Measurements from ENCODE around the gene LSM8.
"Not testable (repeated sequence)": the region's sequence is repeated elsewhere in the genome, so short reads cannot be mapped to it uniquely, and the experiment has no call there.

The LSM8 gene

DNA sequence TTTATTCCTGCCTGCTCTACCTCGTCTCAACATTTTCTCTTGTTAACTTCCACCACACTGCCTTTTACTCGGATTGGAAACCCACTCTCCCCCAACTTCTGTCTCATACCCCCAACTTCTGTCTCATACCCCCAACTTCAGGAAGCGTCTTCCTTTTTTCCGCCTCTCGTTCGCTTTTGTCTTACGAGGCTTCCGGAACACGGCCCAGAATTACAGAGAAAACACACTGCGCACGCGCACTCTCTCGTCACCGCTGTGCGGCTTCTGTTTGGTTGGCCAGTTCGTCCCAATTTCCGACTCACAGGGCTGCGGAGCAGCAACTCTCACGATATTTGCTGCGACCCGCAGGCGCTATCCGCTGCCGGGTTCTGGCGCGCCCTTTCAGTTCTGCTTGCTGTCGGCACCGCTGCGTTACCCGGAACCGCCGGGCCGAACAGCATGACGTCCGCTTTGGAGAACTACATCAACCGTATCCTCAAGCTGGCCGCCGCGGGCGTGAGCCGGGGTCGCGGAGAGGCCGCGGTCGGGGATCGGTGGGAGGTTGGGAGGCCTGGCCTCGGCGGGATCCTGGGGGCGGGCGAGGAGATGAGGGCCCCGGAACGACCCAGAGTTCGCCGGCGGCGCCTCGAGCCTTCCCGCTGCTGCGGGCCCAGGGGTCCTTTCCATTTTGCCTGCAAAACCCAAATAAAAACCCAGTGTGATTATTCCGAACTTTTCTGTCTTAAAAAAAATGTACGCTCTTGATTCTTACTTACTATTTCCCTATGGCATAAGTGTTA is at the start of gene LSM8:
LSM8 (plus strand) TSS at position 379 of the 779 bp plus-strand sequence; CDS start at position 439, 60 bp downstream.
- peak; percentile 99 for DNase-seq (ENCODE audit: low read depth, low spot score)

DNA sequence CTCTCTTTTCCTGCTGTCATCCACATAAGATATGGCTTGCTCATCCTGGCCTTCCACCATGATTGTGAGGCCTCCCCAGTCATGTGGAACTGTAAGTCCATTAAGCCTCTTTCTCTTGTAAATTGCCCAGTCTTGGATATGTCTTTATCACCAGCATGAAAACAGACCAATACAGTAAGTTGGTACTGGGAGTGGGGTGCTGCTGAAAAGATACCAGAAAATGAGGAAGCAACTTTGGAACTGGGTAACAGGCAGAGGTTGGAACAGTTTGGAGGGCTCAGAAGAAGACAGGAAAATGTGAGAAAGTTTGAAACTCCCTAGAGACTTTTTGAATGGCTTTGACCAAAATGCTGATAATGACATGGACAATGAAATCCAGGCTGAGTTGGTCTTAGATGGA is 49.5 kb upstream of the LSM8 start:
- not testable (repeated sequence) for DNase-seq (ENCODE audit: low read depth, low spot score)

DNA sequence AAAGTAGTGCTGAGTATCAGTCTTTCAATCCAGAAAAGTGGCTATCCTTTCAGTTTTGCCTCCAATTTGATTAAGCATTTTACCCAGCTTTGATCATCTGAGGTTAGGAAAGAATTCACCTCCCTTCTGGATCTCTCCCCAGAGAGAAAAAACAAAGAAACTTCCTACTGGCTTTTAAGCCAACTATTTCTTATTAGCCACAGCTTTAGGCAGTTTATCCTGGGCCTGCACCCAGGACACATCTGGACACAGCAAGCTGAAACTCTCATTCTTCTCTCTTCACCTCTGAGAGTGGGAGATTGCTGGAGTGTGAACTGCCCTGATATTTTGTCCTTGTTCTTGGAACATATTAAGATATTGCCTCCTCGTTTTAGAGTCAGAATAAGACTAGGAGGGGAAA is 43.5 kb upstream of the LSM8 start:
- peak; percentile 18 for DNase-seq (ENCODE audit: low read depth, low spot score)

DNA sequence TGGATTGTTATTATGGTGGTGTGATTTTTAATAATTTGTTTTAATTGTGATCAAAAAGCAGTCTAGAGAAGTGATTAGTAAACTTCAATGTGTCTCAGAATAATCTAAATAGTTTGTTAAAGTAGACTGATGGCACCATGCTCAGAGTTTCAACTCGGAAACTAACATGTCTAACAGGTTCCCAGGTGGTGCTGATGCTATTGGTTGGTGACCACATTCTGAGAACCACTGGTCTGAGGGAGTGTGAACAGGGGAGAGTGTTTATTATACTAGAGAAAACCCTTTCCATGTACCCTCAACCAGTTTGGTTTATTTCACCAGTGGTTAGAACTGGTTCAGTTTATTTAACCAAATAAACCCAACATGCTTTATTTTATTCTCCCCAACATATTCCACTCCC is 42.0 kb upstream of the LSM8 start:
- DNase-seq (ENCODE audit: low read depth, low spot score), result no peak

DNA sequence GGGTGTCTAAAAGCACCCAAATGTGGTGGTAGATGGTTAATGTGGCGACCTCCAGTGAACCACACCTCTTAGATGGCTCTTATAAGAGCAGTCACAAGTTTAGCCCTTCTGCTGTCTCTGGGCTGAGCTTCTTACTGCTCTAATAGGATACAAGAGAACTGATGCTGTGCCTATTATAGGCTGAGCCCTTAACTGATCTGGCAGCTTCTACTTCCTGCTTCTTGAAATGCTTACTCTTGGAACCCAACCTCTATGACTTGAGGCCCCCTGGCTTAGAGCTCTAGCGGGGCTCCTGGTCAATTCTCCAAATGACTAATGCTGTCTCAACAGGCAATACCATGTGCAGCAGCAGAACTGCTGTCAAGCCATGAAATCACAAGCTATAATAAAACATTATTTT is 35.0 kb upstream of the LSM8 start:
- DNase-seq (ENCODE audit: low read depth, low spot score), result no peak

DNA sequence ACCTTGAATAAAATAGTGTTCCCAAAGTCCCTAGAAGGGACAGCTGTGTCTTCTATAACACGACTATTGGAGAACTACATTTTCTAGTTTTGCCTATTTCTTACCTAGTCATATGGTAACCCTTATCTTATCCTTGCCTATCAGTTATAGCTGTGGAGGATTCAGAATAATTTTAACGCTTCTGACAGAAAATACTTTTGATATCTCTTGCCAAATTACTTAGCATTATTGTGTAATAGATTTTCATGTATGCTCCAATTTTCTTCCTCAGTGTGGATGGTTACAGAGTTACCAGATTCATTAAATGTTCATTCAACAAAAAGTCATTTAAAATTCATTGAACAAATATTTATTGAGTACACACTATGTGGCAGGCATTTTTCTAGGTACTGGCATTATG is 34.6 kb upstream of the LSM8 start:
- no peak for DNase-seq (ENCODE audit: low read depth, low spot score)

DNA sequence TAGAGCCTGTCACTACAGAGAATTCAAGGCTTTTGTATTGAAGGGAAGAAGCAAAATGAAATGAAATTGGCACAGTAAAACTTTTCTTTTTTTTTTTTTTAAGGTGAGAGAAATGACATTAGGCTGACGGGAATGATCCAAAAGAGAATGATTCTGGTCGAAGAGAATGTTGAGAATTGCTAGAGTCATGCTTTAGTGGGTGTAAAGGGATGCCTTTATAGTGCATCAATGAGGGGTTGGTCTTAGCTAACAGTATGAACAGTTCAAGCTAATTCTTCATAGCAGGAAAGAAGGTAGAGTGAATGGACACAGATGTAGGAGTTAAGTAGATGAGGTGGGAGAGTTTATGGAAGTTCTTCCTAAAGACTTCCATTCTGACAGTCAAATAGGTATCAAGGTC is 32.3 kb upstream of the LSM8 start:
- no peak for DNase-seq (ENCODE audit: low read depth, low spot score)

DNA sequence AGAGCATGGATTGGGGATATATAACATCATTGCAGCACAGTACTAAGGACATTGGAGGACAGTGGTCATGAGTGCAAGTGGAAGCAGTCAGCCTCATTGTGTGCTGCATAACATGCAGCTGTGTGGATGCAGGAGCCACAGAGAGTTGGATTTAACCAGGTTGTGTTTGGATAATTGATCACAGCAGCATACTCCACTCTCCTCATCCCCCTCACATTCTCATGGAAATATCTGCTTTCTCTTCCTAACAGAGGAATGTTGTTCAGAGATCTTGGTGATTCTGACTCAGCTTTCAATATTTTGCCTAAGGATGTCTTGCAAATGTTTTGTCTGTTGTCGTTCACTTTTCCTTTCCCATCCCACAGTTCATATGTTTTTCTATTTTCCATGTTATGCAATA is 31.8 kb upstream of the LSM8 start:
- no peak for DNase-seq (ENCODE audit: low read depth, low spot score)

DNA sequence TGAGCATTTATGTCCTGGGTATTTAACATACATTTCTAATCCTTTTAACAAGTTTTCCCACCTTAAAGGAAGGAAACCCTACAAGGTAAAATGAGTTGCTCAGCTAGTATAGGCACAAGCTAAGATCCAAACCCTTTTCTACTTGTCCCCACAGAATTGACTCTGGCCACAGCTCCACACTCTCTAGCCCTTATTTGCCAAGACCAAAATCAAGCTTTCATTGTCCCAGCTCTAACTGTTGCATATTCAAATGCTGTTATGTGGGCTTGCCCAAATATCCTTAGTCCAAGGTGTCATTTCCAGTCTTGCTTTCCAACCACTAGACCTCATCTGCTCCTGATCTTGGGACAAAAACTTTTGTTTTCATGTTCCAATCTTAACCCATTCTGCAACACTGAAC is 31.3 kb upstream of the LSM8 start:
- DNase-seq (ENCODE audit: low read depth, low spot score), result no peak

DNA sequence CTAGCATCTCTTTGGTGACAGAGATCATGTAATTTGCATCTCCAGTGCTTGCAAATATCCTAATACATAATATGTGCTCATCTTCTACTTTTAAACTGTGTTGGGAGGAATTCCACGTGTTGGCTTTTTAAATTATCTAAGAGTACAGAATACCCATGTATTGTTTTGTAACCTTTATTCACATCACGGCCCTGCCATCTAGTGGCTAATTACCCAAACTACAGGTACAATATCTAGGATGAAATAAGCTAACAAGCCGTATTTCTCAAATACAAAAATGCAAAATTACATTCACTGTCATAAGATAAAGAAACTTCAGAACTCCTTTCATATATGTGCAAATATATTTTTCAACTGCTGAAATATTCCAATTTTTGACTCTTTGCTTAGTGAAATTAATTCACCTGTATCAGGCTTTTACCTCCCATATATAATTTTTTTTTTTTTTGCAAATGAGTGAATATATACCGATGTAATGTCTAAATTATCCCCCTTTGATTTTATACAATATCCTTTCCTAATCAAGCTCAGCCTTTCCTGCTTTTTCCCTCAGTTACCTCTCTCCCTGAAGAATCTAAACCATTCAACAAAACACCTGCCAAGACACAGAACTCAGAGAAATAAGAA is 30.3 kb upstream of the LSM8 start:
- DNase-seq (ENCODE audit: low read depth, low spot score), result peak; percentile 38

DNA sequence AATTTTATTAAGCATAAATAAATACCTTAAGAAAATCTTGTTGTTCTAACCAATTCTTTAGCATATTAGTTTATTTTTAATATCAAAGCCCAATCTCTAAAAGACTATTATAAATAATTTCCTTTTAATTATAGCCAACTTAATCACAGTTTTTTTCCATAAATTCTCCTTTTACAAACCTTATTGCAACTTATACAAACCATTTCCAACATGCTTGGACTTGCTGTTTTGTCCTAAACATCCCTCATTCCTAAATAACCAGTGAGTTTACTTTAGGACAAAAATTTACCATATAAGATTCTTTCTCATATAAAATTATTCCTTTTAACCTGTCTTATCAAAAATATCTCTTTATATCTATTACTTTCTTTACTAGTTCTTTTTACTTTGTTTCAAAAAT is 25.2 kb upstream of the LSM8 start:
- DNase-seq (ENCODE audit: low read depth, low spot score), result peak; percentile 5

DNA sequence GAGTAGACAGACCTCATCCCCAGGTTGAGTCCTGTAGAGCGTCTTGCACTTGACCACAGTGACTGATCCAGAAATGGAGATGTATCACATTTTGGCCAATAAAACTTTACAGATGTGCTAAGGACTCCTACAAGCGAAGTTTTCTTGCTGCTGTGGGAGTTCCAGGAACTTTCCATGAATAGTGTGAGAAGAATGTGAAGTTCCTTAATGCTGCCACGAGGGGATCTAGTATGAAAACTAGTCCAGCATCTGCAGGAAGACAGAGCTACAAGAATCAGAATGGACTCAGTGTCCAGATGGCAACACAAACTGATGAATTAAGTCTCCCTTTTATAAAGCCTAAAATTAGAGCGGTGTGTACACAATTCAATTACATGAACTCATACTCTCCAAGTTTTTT is 14.8 kb upstream of the LSM8 start:
- DNase-seq (ENCODE audit: low read depth, low spot score), result no peak

DNA sequence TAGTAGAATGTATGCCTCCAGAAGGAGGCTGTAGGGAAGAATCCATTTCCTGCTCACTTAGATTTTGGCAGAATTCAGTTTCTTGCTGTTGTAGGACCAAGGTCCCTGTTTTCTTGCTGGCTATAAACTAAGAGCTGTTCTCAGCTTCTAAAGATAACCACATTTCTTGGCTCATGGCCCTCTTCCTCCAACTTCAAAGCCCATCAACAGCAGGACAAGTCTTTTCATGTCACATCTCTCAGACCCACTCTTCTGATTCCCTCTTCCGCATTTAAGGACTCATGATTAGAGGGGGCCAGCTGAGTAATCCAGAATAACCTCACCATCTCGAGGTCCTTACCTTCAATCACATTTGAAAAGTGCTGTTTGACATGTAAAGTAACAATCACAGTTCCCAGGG is 8.2 kb upstream of the LSM8 start:
- DNase-seq (ENCODE audit: low read depth, low spot score), result no peak

DNA sequence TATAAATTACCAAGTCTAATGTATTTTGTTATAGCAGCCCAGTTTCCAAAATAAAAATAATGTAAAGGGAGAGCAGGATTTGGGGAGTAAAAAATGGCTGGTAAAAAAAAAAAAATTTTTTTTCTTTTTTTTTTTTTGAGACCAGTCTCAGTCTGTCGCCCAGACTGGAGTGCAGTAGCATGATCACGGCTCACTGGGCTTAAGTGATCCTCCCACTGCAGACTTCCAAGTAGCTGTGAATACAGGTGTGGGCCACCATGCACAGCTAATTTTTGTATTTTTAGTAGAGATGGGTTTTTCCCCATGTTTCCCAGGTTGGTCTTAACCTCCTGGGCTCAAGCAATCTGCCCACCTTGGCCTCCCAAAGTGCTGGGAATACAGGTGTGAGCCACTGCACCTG is 4.8 kb upstream of the LSM8 start:
- no peak for DNase-seq (ENCODE audit: low read depth, low spot score)

DNA sequence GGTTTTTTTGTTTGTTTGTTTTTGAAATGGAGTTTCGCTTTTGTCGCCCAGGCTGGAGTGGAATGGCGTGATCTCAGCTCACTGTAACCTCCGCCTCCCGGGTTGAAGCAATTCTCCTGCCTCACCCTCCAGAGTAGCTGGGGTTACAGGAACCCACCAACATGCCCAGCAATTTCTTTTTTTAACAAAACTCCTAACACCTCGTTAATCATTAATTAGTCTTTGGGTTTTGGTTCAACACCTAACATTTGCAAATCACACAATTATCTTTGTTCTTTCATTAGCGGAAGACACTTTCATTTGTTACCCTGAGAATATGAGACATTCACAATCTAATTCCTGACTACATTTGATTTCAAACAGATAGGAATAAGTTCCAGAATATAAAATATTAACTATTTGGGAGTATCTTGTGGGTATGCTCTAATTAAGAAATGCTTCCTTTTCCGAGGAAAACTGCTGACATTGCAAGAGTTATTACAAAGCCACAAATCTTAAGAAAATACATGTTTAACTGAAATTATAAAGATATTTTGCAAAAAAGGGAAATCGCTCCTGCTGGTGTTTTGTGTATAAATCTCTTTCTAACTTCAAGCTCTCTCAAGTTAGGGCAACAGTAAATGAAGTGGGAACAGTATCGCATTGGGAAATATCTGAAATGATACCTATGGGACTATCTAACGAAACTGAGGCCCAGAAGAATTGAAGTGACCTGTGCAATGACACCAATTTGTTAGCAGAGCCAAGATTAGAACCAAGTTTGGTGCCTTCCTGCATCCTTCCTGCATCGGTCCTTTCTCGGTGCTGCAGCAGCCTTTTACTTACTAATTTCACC is 1.2 kb upstream of the LSM8 start:
- no peak for DNase-seq (ENCODE audit: low read depth, low spot score)

DNA sequence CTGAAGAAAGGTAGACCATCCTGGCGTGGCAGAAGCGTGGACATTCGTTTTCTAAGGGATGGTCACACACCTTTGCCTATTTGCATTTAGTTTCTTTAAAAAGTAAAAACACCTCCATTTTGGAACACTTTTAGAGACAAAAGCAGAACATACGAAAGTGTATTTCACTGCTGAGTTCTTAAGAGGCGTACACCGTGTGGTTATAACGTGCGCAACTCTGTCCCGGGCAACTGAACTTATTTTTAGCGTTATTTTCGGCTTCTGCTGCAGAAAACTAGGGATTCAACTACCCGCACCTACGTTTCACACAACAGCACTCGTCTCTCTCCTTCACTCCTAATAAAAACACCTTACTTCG is 557 bp upstream of the LSM8 start:
- DNase-seq (ENCODE audit: low read depth, low spot score), result no peak

DNA sequence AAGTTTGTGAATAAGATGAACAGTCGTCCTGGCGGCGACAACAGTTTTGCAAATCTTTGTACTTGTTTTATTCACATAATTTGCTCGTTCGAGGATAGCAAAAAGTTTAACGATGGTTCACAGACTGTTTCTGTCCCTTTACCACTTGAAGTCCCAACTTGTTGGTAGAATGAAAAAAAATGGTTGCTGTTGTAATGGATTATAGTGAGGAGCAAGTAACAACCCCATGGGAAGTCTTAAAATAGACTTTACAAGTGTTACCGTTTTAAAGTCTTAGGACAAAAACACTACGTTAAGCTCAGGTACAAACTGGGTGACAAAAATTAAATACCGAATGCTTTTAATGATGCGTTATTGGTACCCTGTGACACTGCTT is 589 bp downstream of the LSM8 start:
- no peak for DNase-seq (ENCODE audit: low read depth, low spot score)

DNA sequence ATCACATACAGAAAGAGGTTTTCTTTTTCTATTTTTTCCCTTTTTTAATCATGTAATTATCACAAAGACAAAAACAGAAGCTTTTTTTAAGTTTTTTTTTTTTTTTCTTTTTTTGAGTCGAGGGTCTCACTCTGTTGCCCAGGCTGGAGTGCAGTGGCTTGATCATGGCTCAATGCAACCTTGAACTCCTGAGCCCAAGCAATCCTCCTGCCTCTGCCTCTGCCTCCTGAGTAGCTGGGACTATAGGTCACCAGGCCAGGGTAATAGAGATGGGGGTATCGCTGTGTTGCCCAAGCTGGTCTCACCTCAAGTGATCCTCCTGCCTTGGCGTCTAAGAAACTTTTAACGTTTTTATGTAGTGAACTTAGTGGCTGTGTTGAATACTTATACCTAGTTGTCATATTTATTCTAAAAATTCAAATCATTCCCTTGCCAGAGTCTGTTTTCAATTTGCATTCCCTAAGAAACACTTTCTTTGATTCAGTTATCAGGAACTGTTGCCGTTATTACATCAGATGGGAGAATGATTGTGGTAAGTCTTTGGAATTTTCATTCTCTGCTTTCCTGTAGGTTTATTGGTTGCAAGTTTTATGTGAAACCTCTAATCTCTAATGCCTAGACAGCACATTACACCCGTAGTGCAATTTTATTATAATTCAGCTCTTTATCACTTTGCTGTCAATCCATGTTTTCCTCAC is 1.3 kb downstream of the LSM8 start:
- DNase-seq (ENCODE audit: low read depth, low spot score), result peak; percentile 11

DNA sequence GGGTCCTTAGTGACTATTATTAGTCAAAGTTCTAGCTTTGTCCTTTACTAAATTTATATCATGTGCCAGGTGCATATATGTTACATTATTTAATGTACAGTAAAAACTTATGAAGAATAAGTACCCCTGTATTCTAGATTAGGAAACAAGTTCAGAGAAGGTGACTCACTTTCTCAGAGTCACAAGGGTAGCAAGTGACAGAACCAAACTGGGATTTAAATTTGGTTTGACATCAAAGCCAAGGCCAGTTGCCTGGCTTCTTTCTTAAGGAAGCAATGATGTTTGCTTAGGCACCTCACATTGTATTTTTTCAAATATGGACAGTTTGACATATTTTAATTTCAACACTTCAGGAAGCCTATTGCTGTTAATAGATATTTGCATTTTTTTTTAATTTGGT is 2.5 kb downstream of the LSM8 start:
- no peak for DNase-seq (ENCODE audit: low read depth, low spot score)

DNA sequence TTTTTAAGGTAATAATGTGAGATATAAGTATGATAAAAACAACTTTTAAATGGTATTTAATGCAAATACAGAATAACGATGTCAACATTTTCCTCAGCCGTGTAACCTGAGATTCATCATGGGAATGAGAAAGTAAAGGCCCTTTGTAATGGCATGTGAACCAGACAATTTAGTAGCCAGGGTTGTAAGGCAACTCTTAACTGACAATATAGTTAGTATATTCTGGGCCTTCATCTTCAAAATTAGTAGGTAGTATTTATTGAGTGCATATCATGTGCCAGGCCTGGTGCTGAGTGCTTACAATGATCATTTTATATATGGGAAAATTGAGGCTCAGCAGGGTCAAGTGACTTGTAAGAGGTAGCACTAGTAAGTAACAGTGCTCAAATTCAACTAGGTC is 10.6 kb downstream of the LSM8 start:
- no peak for DNase-seq (ENCODE audit: low read depth, low spot score)

DNA sequence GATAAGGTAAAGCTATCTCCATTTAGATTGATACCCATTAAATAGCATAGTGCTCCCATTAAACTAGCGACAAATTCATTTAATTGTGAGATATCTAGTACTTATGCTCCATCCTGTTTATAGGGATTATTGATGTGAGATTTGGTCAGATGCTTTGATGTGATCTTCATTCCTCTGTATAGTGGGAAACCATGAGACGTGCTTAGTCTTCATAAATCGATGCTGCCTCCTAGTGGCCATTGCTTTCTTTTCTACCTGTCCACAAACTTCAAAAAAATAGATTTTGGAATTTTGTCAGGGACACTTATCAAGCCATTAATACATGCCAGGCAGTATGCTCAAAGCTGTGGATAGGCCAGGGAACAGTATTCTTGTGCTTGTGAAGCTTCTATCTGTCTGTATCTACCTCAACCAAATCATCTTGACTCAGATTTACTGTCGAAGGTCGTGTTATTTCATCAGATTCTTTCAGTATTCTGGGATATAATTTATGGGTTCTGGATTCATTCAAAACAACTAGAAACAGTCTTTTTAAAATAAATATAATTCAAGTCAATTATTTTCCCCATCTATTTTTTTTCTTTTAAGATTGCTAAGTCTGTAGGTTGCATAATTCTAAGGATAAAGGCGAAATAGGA is 12.0 kb downstream of the LSM8 start:
- peak; percentile 71 for DNase-seq (ENCODE audit: low read depth, low spot score)

DNA sequence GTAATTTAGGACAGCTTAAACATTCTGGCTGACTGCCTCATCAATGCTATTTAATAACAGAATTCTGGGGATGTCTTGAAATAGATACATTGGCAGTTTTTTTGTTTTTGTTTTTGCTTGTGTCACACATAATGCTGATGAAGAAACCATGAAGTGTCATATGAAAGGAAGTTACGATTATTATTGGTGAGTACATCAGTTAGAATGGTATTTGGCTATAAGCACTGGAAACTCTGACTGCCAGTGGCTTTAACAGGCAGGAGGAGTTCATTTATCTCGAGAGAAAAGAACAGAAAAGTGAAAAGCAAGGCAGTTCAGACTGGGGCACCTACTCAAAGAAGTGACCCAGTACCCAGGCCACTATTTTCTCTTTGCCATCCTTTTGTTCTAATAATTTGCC is 18.1 kb downstream of the LSM8 start:
- DNase-seq (ENCODE audit: low read depth, low spot score), result peak; percentile 5

Data from astrocyte of the hippocampus (primary cell).